ENCODE data around the gene ITK. TPM values are rescaled to one million over a fixed set of nuclear protein-coding genes. Genes with fewer than 3 reads are reported as not detected.

Gene ITK
- polyA plus RNA-seq, 1 donor (not counting 4 experiments of a cell fraction or from before 2014, with no cell fraction given) = not detected

DNA sequence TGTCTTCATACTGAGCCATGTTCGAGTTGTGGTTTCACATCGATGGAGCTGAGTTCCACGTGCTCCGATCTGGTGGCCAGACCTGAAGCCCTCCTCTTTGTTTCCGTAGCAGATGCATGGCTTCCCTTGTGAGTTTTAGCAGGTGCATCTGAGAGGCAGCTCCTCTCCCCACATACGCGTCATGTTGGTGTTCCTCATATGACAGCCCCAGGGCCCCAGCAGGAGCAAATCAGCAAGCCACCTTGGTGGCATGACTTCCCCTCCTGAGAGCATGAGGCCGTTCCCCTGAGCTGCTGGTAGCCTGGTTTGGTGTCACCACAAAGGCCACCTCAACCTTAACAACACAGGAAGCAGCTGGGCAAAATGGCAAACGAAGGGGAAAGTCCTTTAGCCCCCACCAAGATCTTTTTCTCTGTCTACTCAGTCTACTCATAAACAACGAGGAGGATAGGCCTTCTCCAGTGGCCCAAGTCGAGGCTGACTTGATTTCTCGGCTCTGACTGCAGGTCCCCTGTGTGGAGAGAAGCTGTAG lies 91.2 kb downstream of the ITK start:
- H3K27me3 ChIP-seq (ENCODE audit: control insufficient read depth, extremely low read depth, insufficient read depth, low read length) = peaks cover 8% of the 10 kb centered on the region
- no peaks in the 10 kb centered on the region for H3K9me3 ChIP-seq (ENCODE audit: control insufficient read depth, low read depth, low read length)
- TF ChIP-seq, protein P1, sequence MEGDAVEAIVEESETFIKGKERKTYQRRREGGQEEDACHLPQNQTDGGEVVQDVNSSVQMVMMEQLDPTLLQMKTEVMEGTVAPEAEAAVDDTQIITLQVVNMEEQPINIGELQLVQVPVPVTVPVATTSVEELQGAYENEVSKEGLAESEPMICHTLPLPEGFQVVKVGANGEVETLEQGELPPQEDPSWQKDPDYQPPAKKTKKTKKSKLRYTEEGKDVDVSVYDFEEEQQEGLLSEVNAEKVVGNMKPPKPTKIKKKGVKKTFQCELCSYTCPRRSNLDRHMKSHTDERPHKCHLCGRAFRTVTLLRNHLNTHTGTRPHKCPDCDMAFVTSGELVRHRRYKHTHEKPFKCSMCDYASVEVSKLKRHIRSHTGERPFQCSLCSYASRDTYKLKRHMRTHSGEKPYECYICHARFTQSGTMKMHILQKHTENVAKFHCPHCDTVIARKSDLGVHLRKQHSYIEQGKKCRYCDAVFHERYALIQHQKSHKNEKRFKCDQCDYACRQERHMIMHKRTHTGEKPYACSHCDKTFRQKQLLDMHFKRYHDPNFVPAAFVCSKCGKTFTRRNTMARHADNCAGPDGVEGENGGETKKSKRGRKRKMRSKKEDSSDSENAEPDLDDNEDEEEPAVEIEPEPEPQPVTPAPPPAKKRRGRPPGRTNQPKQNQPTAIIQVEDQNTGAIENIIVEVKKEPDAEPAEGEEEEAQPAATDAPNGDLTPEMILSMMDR (optimal IDR thresholded peaks at IDR 0.05 in 1 of 3, IDR thresholded peaks at IDR 0.05 in 1 of 3, conservative IDR thresholded peaks at IDR 0.05 in 1 of 3; ENCODE audit: extremely low read depth in 1 of 3, insufficient read depth in 2 of 3, low read length in 3 of 3) = no peak
- TF ChIP-seq EZH2 (IDR thresholded peaks at IDR 0.05; ENCODE audit: low read length) = no peak
- no peaks in the 10 kb centered on the region for H4K20me1 ChIP-seq (ENCODE audit: control insufficient read depth, extremely low read depth, insufficient read depth, low read length)
- no peaks in the 10 kb centered on the region for H3K9me1 ChIP-seq (ENCODE audit: control insufficient read depth, extremely low read depth, insufficient read depth, low read length)
- no peak overlapping the region for H3K27ac ChIP-seq (ENCODE audit: control insufficient read depth, insufficient read depth, low read length)
- no peaks in the 10 kb centered on the region for H3K36me3 ChIP-seq (ENCODE audit: control insufficient read depth in 2 of 2, extremely low read depth in 1 of 2, insufficient read depth in 2 of 2, low read length in 2 of 2)
- H3K79me2 ChIP-seq (ENCODE audit: control insufficient read depth, insufficient read depth, low read length) = no peaks in the 10 kb centered on the region
- dilution Hi-C loops (cut with MboI; ENCODE audit: extremely low pct_ligation_motif_present, low sequenced_read_pairs) = no loop called here
- H2AFZ ChIP-seq (ENCODE audit: control insufficient read depth, low read length) = no peak overlapping the region
- H3K9ac ChIP-seq (ENCODE audit: control insufficient read depth, extremely low read depth, insufficient read depth, low read length) = no peak overlapping the region
- no peaks in the 10 kb centered on the region for H3K4me1 ChIP-seq (ENCODE audit: control insufficient read depth, extremely low read depth, insufficient read depth, low read length)
- no peak overlapping the region for H3K4me3 ChIP-seq (ENCODE audit: control insufficient read depth in 2 of 3, extremely low read depth in 1 of 3, insufficient read depth in 2 of 3, low read depth in 1 of 3, low read length in 3 of 3)
- DNase-seq (ENCODE audit: low read depth, low spot score) = no peak
- no peak for FAIRE-seq
- no peak overlapping the region for H3K4me2 ChIP-seq (ENCODE audit: control insufficient read depth, extremely low read depth, insufficient read depth, low read depth, low read length)

DNA sequence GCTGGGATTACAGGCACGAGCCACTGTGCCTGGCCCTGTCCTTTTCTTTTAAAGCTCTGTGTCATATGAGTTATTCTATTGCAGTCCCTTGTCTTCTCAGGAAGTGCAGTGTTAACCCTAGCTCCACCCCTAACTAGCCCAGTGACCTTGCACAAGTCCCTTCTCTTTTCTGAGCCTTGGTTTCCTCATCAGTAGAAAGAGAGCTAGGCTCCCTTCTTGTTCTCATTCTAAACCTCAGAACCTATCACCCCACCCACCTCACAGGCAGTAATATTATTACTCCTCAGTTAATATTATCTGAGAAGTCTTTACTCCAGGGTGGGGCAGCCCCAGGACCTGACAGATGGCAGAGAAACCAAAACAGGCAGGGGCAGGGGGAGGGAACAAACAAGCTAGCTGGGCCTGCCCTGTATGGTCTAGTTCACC lies 92.5 kb downstream of the ITK start:
- H4K20me1 ChIP-seq (ENCODE audit: control insufficient read depth, extremely low read depth, insufficient read depth, low read length) = no peaks in the 10 kb centered on the region
- no peaks in the 10 kb centered on the region for H3K36me3 ChIP-seq (ENCODE audit: control insufficient read depth in 2 of 2, extremely low read depth in 1 of 2, insufficient read depth in 2 of 2, low read length in 2 of 2)
- no peak overlapping the region for H3K4me2 ChIP-seq (ENCODE audit: control insufficient read depth, extremely low read depth, insufficient read depth, low read depth, low read length)
- H2AFZ ChIP-seq (ENCODE audit: control insufficient read depth, low read length) = no peak overlapping the region
- FAIRE-seq (no peak), DNase-seq (ENCODE audit: low read depth, low spot score) (no peak)
- H3K9me1 ChIP-seq (ENCODE audit: control insufficient read depth, extremely low read depth, insufficient read depth, low read length) = no peaks in the 10 kb centered on the region
- H3K9ac ChIP-seq (ENCODE audit: control insufficient read depth, extremely low read depth, insufficient read depth, low read length) = no peak overlapping the region
- dilution Hi-C loops (cut with MboI; ENCODE audit: extremely low pct_ligation_motif_present, low sequenced_read_pairs) = no loop called here
- no peaks in the 10 kb centered on the region for H3K4me1 ChIP-seq (ENCODE audit: control insufficient read depth, extremely low read depth, insufficient read depth, low read length)
- TF ChIP-seq, protein P1 (optimal IDR thresholded peaks at IDR 0.05 in 1 of 3, IDR thresholded peaks at IDR 0.05 in 1 of 3, conservative IDR thresholded peaks at IDR 0.05 in 1 of 3; ENCODE audit: extremely low read depth in 1 of 3, insufficient read depth in 2 of 3, low read length in 3 of 3) = no peak
- no peak for TF ChIP-seq EZH2 (IDR thresholded peaks at IDR 0.05; ENCODE audit: low read length)
- H3K79me2 ChIP-seq (ENCODE audit: control insufficient read depth, insufficient read depth, low read length) = no peaks in the 10 kb centered on the region
- no peaks in the 10 kb centered on the region for H3K9me3 ChIP-seq (ENCODE audit: control insufficient read depth, low read depth, low read length)
- H3K27ac ChIP-seq (ENCODE audit: control insufficient read depth, insufficient read depth, low read length) = no peak overlapping the region
- H3K4me3 ChIP-seq (ENCODE audit: control insufficient read depth in 2 of 3, extremely low read depth in 1 of 3, insufficient read depth in 2 of 3, low read depth in 1 of 3, low read length in 3 of 3) = no peak overlapping the region
- H3K27me3 ChIP-seq (ENCODE audit: control insufficient read depth, extremely low read depth, insufficient read depth, low read length) = no peaks in the 10 kb centered on the region
